ENCODE data around the gene POLR2L. TPM values are rescaled to one million over a fixed set of nuclear protein-coding genes. Genes with fewer than 3 reads are reported as not detected.

The POLR2L gene
- total and polyA plus RNA-seq, 3 donors from 2014 or later: 32.9 to 97.3 (median 48.4) TPM

DNA sequence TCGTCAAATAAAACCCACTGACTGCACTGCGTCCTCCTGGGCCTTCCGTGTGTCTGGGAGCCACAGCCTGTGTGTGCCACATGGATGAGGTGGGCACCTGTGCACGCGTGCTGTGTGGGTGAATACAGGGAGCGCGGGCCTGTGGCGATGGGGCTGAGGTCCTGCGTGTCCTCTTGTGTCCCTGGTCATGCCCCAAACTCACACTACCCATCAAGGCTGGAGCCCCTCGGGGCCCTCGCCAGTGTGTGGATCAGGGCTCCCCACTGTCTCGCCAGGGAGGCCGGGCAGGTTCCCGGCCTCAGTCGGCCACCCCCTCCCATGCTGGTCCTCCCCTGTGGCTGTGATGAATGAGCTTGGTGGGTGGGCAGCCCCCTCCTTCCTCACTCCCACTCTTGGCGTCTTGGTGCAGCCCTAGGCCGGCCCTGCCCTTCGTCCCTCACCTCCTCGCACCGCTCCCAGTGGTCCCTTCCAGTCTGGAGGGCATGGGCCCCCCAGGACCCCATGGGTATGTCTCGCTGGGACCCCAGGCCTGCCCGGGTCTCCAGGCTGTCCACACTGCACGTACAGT is 10.3 kb downstream of the POLR2L start:
- no peak overlapping the region for H3K27ac ChIP-seq
- WGBS, 2 donors: 55 to 64% methylated on average over 12 to 23 of the region's 23 CpGs
- H3K27me3 ChIP-seq: no peaks in the 10 kb centered on the region
- H3K4me3 ChIP-seq: peak overlapping the region; percentile 48 to 60
- no peaks in the 10 kb centered on the region for H3K36me3 ChIP-seq (ENCODE audit: low read depth, missing control alignments)
- intact Hi-C loops (cut with DNase I; ENCODE audit: low total_unique reads): no loop called here
- no peak for DNase-seq
- no peak for TF ChIP-seq POLR2A (IDR thresholded peaks at IDR 0.05)
- TF ChIP-seq, protein P1, sequence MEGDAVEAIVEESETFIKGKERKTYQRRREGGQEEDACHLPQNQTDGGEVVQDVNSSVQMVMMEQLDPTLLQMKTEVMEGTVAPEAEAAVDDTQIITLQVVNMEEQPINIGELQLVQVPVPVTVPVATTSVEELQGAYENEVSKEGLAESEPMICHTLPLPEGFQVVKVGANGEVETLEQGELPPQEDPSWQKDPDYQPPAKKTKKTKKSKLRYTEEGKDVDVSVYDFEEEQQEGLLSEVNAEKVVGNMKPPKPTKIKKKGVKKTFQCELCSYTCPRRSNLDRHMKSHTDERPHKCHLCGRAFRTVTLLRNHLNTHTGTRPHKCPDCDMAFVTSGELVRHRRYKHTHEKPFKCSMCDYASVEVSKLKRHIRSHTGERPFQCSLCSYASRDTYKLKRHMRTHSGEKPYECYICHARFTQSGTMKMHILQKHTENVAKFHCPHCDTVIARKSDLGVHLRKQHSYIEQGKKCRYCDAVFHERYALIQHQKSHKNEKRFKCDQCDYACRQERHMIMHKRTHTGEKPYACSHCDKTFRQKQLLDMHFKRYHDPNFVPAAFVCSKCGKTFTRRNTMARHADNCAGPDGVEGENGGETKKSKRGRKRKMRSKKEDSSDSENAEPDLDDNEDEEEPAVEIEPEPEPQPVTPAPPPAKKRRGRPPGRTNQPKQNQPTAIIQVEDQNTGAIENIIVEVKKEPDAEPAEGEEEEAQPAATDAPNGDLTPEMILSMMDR (IDR thresholded peaks at IDR 0.05): no peak
- H3K4me1 ChIP-seq: peaks cover 51% of the 10 kb centered on the region
- no peaks in the 10 kb centered on the region for H3K9me3 ChIP-seq

DNA sequence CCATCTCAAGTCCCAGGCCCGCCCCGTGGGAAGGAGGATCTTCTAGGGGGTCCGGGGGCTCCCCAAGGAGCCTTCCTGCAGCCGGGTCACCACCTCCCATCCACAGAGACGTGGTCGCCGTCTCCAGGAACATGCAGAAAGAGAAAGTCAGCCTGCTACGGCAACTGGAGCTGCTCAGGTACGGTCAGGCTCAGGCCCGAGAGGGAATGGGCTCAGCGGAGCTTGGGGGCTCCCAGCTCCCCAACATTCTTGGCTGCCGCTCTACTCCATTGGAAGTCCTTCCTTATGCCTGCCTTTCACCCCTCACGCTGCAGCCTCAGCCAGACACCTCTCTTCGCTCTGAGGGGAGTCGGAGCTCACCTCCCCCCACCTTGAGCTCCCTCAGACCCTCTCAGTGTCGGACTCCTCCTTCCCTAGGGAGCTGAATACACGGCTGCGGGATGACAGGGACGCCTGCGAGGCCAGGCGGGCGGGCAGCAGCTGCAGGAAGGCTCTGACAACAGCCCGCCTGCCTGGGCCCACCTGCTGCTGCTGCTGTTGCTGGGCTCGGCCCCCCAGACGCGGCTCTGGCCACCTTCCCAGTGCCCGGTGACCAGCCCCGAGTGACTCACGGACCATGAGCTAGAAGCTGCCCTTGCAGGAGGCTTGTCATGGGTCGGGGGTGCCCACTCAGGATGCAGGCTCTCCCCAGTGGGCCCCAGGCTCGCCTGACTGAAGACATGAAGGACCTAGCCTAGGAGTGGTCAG is 11.0 kb downstream of the POLR2L start:
- 46 to 51% methylated on average over 14 to 23 of the region's 31 CpGs for WGBS, 2 donors
- Histone ChIP-seq H3K4me1 (peaks cover 51% of the 10 kb centered on the region), H3K36me3 (ENCODE audit: low read depth, missing control alignments) (no peaks in the 10 kb centered on the region), H3K27me3 (no peaks in the 10 kb centered on the region), H3K4me3 (no peak overlapping the region), H3K27ac (no peak overlapping the region), H3K9me3 (no peaks in the 10 kb centered on the region)
- DNase-seq: no peak
- TF ChIP-seq, protein P1 (IDR thresholded peaks at IDR 0.05): no peak
- no peak for TF ChIP-seq POLR2A (IDR thresholded peaks at IDR 0.05)
- intact Hi-C loops (cut with DNase I; ENCODE audit: low total_unique reads): no loop called here

DNA sequence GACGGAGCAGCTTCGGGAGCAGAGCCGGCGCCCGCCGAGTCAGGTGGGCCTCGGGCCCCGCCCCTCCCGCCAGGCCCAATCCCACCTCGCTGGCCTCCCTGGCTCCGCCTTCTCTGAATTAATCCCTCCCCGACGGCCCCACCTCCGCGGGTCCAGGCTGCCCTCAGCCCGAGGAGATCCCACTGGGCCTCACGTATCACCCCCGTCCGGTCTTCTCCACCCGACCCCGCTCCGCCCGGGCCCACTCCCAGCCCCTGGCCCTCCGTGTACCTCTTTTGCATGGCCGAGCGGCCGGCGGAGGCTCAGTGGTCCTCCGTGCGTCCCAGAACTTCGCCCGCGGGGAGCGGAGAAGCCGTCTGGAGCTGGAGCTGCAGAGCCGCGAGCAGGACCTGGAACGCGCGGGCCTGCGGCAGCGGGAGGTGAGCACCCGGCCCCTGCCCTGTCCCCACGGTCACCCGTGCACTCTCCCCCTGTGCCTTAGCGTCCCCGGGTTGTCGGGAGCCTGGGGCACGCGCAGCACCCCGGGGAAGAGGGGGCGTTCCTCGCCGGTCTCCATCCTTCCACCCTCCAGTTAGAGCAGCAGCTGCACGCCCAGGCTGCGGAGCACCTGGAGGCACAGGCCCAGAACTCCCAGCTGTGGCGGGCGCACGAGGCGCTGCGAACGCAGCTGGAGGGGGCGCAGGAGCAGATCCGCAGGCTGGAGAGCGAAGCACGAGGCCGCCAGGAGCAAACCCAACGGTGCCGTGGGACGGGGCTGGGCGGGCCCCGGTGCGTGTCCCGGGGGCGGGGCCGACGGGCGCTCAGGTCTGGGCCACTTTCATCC is 11.8 kb downstream of the POLR2L start:
- intact Hi-C loops (cut with DNase I; ENCODE audit: low total_unique reads): no loop called here
- 0 to 2% methylated on average over 24 to 62 of the region's 78 CpGs for WGBS, 2 donors
- Histone ChIP-seq H3K27ac (no peak overlapping the region), H3K9me3 (no peaks in the 10 kb centered on the region), H3K4me1 (peaks cover 51% of the 10 kb centered on the region), H3K27me3 (no peaks in the 10 kb centered on the region), H3K4me3 (peak overlapping the region; percentile 24 to 40), H3K36me3 (ENCODE audit: low read depth, missing control alignments) (no peaks in the 10 kb centered on the region)
- TF ChIP-seq POLR2A (IDR thresholded peaks at IDR 0.05): no peak
- TF ChIP-seq, protein P1 (IDR thresholded peaks at IDR 0.05): no peak
- peak; percentile 84 for DNase-seq

DNA sequence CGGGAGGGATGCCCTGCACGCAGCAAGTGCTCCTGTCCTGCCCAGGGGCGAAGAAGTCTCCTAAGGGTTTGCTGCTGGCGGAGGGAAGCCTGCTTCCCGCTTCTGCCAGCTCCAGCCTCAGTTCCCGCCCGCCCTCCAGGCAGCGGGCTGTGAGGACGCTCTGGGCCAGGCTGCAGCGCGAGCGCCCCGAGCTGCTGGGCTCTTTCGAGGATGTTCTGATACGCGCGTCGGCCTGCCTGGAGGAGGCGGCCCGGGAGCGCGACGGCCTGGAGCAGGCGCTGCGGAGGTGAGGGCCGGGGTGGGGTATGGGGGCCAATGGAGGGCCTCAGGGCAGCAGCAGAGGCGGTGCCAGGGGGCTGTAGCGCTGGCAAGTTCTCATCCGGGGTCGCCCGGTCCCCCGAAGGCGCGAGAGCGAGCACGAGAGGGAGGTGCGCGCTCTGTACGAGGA is 12.5 kb downstream of the POLR2L start:
- DNase-seq: no peak
- H3K4me3 ChIP-seq: peak overlapping the region in 1 of 2 donors; percentile 40
- intact Hi-C loops (cut with DNase I; ENCODE audit: low total_unique reads): no loop called here
- WGBS, 2 donors: 8 to 9% methylated on average over 8 to 39 of the region's 39 CpGs
- no peaks in the 10 kb centered on the region for H3K27me3 ChIP-seq
- no peaks in the 10 kb centered on the region for H3K9me3 ChIP-seq
- no peak overlapping the region for H3K27ac ChIP-seq
- TF ChIP-seq, protein P1 (IDR thresholded peaks at IDR 0.05): no peak
- TF ChIP-seq POLR2A (IDR thresholded peaks at IDR 0.05): no peak
- no peaks in the 10 kb centered on the region for H3K36me3 ChIP-seq (ENCODE audit: low read depth, missing control alignments)
- peaks cover 47% of the 10 kb centered on the region for H3K4me1 ChIP-seq

Data from testis (tissue), 3 donors.